Activated CD8-positive, alpha-beta memory T cell treated with anti-CD3 and anti-CD28 coated beads, Interleukin-2, amount 10 ng/mL, durations not matched to agents 7 days and 5 days (primary cell): ENCODE measurements around the gene IL18RAP. TPM values are rescaled to one million over a fixed set of nuclear protein-coding genes. Genes with fewer than 3 reads are reported as not detected.

Experiments
- ATAC-seq: fragments of 150-1000 bp; cut with Tn5 transposase; one replicate; pipeline ENCODE4 v1.10.0; 2021; ENCODE audit warnings: moderate library complexity
- CTCF ChIA-PET: fragments of 350-600 bp; sonication (Branson Sonifier 250); formaldehyde crosslinking; loops from one replicate; lab custom pipeline; 2021; ENCODE audit warnings: antibody characterized with exemption; lab: Charles Lee
- DNase-seq: peaks from one replicate; pipeline ENCODE4 v3.0.0-alpha.2; 2020
- H3K27ac Mint-ChIP-seq: one replicate; pipeline ENCODE4 v1.8.0; 2021; ENCODE audit warnings: mild to moderate bottlenecking, mixed read lengths
- H3K27me3 Mint-ChIP-seq: one replicate; pipeline ENCODE4 v1.8.0; 2021; ENCODE audit warnings: mixed read lengths
- H3K36me3 Mint-ChIP-seq: one replicate; pipeline ENCODE4 v1.8.0; 2021; ENCODE audit warnings: mild to moderate bottlenecking, mixed read lengths
- H3K4me1 Mint-ChIP-seq: one replicate; pipeline ENCODE4 v1.8.0; 2021; ENCODE audit warnings: mixed read lengths
- H3K4me3 Mint-ChIP-seq: one replicate; pipeline ENCODE4 v1.8.0; 2021; ENCODE audit warnings: mild to moderate bottlenecking, moderate library complexity, mixed read lengths
- H3K9me3 Mint-ChIP-seq: one replicate; pipeline ENCODE4 v1.8.0; 2022; ENCODE audit warnings: low read depth, mixed read lengths
- total RNA-seq, 2 experiments: library from RNA; stranded (reverse); gene quantifications; one replicate each; pipeline ENCODE4 v1.2.3, GENCODE V29; 2021

IL18RAP gene
- total RNA-seq, 2 experiments from 2014 or later = 12.3 to 14.9 TPM

DNA sequence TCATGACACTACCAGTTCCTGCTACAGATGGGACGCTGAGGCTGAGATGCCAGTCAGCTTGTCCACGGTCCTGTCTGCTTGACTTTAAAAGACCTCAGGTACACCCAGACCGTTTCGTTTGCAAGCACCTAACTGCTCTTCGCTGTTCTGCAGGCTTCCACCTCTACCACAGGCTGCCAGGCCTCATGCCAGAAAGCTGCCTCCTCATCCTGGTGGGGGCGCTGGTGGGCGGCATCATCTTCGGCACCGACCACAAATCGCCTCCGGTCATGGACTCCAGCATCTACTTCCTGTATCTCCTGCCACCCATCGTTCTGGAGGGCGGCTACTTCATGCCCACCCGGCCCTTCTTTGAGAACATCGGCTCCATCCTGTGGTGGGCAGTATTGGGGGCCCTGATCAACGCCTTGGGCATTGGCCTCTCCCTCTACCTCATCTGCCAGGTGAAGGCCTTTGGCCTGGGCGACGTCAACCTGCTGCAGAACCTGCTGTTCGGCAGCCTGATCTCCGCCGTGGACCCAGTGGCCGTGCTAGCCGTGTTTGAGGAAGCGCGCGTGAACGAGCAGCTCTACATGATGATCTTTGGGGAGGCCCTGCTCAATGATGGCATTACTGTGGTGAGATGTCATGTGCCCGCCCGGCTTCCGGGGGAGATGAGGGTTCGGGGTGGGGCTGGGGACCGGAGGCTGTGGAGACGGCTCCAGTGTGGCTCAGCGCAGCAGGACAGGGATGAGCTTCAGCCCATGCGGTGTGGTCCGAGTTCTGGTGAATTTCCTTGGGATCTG lies 55.9 kb downstream of the IL18RAP start:
- ATAC-seq = no peak
- Mint-ChIP-seq H3K4me1 (no peaks in the 10 kb centered on the region), H3K36me3 (no peaks in the 10 kb centered on the region), H3K27ac (no peak overlapping the region), H3K9me3 (no peaks in the 10 kb centered on the region), H3K27me3 (peaks cover 33% of the 10 kb centered on the region), H3K4me3 (no peak overlapping the region)
- DNase-seq = no peak
- CTCF ChIA-PET = no interaction called here

DNA sequence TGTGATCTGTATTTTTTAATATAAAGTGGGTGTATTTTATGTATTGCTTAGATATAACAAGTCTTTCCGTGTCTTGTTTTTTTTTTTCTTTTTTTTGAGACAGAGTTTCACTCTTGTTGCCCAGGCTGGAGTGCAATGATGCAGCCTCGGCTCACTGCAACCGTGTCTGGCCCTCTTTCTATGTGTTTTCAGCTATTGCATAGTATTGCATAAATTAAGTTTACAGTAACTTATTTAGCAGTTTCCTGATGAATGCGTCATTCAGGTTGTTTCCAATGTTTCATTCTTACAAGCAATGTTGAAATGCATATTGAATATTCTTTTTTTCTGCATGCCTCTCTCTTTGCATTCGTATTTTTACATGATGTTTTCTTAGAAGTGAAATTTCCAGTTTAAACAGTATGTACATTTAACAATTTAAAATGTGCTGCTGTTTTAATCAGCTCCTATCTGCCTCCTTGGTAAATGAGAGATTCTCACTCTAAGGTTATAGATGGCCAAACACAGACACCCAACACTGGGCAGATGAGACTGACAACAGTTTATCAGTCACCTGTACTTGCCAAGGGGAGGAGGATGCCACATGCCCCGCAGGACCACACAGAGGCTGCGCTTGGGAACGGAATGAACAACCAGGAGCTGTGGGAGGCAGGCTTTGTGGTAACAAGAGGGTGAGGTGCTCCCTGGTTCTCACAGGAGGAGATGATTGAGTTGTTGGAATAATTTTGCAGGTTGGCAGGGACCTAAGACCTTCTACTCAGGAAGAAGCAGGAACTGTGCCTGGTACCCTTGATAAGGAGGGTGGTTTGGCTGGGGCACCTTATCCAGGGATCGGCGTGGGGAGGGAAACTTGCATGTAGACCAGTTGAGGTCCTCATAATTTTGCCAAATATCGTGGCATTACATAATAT lies 57.6 kb downstream of the IL18RAP start:
- no peak overlapping the region for H3K4me3 Mint-ChIP-seq
- H3K9me3 Mint-ChIP-seq = no peaks in the 10 kb centered on the region
- H3K27ac Mint-ChIP-seq = no peak overlapping the region
- H3K36me3 Mint-ChIP-seq = no peaks in the 10 kb centered on the region
- H3K4me1 Mint-ChIP-seq = no peaks in the 10 kb centered on the region
- CTCF ChIA-PET = interaction anchor here (3.6 kb wide), 1 partner anchor 7 kb away, joined by 17 read pairs; the partner anchor contains the start of gene SLC9A4
- peaks cover 23% of the 10 kb centered on the region for H3K27me3 Mint-ChIP-seq
- ATAC-seq (no peak), DNase-seq (no peak)

DNA sequence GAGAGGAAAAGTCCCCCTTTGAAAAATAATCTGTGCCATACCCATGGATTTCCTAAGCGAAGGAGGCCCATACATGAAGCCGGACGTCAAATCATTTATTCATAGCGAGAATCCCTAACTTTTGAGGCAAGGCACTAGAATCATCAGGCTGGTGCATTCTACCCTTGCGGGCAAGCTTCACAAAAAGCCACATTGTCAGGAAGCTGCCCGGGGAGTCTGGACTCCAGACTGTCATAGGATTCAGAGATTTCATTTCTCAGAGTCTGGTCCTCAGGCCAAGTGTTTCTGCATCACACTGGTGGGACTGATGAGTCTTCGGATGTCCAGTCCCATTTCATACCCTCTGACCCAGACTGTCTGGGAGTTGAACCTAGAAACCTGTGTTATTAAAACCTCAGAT lies 59.0 kb downstream of the IL18RAP start:
- CTCF ChIA-PET = interaction anchor here (3.6 kb wide), 1 partner anchor 8 kb away, joined by 17 read pairs; the partner anchor contains the start of gene SLC9A4
- DNase-seq = no peak
- Mint-ChIP-seq H3K4me1 (no peaks in the 10 kb centered on the region), H3K27ac (no peak overlapping the region), H3K27me3 (peaks cover 17% of the 10 kb centered on the region), H3K36me3 (no peaks in the 10 kb centered on the region), H3K4me3 (no peak overlapping the region), H3K9me3 (no peaks in the 10 kb centered on the region)
- no peak for ATAC-seq

DNA sequence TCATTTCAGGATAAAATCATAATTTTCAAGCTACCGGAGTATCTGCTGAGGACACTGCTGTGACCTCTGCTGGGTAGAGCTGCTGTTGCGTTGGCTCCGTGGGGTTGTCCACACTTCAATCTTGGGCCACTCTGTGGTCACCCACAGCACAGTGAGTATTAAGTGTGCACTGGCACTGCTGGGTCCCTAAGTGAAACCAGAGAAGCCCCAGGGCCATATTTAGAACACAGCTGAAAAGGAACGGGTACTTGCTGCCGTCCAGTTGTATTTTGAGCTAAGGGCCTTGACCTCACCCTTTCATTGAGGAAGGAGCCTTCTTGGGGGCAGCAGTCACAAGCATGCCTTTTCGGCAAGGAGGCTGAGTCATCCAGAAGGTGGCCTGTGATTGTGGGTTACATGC lies 60.1 kb downstream of the IL18RAP start:
- Mint-ChIP-seq H3K4me1 (no peaks in the 10 kb centered on the region), H3K27ac (no peak overlapping the region), H3K4me3 (no peak overlapping the region), H3K36me3 (no peaks in the 10 kb centered on the region), H3K27me3 (peaks cover 11% of the 10 kb centered on the region), H3K9me3 (no peaks in the 10 kb centered on the region)
- DNase-seq (no peak), ATAC-seq (no peak)
- CTCF ChIA-PET = interaction anchor here (1.1 to 3.6 kb wide), 2 partner anchors 10 to 22 kb away, joined by 3 to 17 read pairs; partner anchors contain the start of gene SLC9A4

DNA sequence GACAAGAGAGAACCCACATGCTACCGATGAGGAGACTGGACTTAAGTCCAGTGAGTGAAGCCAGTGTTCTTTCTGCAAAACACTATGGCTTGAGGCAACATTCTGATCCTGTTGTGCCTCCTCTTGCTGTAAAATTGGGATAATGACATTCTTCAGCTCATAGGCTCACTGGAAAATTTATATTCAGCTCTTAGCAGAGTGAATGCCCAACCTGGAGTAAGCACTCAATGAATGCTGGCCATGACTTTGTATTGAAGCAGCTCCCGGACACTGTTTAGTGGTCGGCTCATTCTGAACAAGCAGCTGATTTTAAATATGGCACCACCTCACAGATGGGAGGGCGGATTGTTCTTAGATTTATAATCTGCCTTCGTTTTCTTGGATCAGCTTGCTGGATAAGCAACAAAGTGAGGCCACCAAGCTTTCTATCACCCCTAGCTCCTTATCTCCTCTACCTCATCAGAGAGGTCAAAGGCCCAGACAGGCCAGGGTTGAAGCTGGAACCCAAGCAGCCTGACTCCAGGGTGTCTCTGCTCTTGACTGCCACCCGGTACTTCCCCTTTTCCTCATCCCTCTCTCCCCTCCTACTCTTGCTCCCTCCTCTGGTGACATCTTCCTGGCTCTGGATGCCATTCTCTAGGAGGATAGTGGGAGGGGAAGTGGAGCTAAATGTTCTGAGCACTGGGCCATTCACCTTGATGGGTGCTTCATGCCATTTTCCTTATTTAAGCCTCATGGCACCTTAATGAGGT lies 61.5 kb downstream of the IL18RAP start:
- no peak overlapping the region for H3K4me3 Mint-ChIP-seq
- H3K9me3 Mint-ChIP-seq = no peaks in the 10 kb centered on the region
- H3K4me1 Mint-ChIP-seq = peaks cover 6% of the 10 kb centered on the region
- no peaks in the 10 kb centered on the region for H3K36me3 Mint-ChIP-seq
- CTCF ChIA-PET = interaction anchor here (3.6 kb wide), 1 partner anchor 11 kb away, joined by 17 read pairs; the partner anchor contains the start of gene SLC9A4
- H3K27ac Mint-ChIP-seq = no peak overlapping the region
- DNase-seq (no peak), ATAC-seq (no peak)
- peaks cover 9% of the 10 kb centered on the region for H3K27me3 Mint-ChIP-seq

DNA sequence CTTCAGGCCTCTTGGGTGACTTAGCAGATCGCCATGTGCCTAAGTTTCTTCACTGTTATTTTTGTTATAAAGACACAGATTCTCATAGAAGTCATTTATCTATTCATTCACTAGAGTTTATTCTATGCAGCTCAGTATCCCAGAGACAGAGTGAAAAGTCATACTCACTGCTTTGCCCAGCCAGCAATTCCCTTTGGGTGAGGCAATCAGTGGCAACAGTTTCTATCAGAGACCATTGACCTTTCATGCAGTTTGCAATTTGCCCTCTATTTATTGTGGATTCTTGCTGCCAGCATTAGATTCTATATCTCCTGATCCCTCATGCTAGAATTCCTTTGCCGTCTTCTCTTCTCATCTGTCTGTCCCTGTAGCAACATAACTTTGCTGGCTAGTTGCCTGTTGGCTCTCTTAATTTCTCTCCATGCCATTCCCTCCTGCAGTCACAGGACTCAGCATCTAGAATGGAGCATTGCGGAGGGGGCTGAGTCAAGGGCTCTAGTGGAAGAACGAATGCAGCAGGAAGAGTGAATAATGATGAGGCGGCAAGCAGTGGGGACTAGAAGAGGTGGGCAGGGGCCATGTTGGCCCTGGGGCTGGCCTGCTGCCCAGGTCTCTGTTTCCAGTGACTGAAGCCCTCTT lies 62.3 kb downstream of the IL18RAP start:
- Mint-ChIP-seq H3K4me3 (no peak overlapping the region), H3K4me1 (peaks cover 11% of the 10 kb centered on the region), H3K27me3 (peaks cover 15% of the 10 kb centered on the region), H3K27ac (no peak overlapping the region), H3K9me3 (no peaks in the 10 kb centered on the region), H3K36me3 (no peaks in the 10 kb centered on the region)
- no peak for ATAC-seq
- no peak for DNase-seq
- CTCF ChIA-PET = no interaction called here

DNA sequence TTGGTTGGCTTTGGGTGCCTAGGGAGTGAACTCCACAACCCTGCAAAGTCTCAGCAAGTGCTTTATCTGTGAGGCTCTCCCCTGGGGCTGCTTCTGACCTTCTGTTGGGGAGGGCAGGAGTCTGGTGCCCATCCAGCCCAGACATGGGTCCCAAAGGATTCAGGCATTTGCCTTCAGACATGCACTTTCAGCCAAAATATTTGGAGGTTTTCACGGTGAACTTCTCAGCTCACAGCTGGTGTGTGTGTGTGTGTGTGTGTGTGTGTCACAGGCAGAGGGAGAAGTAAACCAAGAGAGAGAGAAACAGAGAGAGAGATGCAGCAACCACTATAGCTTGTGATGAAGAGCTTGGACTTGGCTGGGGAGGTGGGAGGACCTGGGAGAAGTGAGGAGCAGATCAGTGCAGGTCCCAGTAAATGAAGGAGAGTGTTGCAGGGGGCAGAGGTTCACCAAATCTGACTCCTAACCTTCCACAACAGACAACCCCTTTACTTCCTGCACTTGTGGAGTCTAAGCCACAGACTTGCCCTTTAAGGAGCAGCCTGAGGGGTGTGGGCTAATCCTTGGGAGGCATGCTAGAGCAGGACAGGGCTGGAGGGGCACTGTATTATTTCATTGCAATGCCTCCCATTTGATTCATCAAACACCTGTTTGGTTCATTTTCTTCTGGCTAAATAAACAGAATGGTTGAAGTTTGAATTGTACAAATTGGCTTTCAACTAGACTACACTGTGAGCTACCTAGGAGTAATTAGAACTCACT lies 64.2 kb downstream of the IL18RAP start:
- DNase-seq = no peak
- Mint-ChIP-seq H3K4me1 (peaks cover 11% of the 10 kb centered on the region), H3K27ac (no peak overlapping the region), H3K4me3 (no peak overlapping the region), H3K9me3 (no peaks in the 10 kb centered on the region), H3K36me3 (no peaks in the 10 kb centered on the region), H3K27me3 (peaks cover 15% of the 10 kb centered on the region)
- no peak for ATAC-seq
- CTCF ChIA-PET = interaction anchor here (0.7 kb wide), 1 partner anchor 13 kb away, joined by 3 read pairs; the partner anchor contains the start of gene SLC9A4

DNA sequence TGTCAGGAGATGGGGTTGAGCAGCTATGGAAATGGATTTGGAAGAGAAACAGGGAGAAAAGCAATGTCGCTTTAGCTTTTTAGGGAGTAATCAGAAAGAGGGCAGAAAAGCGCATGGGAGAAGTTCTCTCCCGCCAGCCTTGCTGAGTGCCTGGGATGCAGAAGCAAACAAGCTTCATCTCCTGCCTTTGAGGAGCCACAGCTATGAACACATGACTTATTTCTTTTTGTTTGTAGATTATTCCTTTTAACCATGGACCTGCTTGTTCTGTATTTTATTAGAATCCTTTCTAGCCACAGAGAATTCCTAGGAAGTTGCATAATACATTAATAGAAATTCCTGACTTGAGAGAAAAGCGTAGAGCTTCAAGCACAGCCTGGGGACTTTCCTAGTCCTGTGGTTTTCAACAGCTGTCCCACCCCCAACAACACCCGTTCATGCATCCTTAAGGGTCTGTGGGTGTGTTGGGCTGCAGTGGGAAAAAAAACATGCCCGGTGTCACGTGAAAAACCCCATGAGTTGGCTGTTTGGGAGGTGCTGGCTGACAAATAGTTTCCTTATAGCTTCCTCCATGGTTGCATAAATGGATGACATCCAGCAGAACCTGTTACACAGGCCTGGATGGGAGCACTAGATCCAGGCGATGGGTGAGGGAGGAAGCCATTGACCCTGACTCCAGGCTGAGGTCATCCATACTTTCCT lies 65.0 kb downstream of the IL18RAP start:
- Mint-ChIP-seq H3K4me1 (peaks cover 11% of the 10 kb centered on the region), H3K27me3 (peaks cover 15% of the 10 kb centered on the region), H3K27ac (no peak overlapping the region), H3K9me3 (no peaks in the 10 kb centered on the region), H3K4me3 (no peak overlapping the region), H3K36me3 (no peaks in the 10 kb centered on the region)
- DNase-seq (no peak), ATAC-seq (no peak)
- CTCF ChIA-PET = interaction anchor here (0.7 kb wide), 1 partner anchor 14 kb away, joined by 3 read pairs; the partner anchor contains the start of gene SLC9A4

DNA sequence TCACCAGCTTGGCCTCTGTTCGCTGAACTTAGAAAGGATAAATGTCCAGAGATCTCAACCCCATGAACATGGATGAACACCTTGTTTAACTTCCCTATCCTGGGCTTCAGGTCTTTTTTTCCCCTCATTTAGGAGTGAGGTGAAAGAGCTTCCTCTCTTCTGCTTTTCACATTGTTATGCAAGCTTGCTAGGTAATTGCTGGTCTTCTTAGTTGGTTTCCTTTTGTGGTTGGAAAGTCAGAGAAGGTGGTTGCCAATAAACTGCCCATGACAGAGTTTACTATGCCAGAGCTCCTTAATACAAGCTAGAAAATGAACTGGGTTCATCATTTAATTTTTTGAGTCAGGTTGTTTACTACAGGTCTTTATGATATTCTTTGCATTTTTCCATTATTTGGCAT lies 66.7 kb downstream of the IL18RAP start:
- Mint-ChIP-seq H3K27me3 (peaks cover 15% of the 10 kb centered on the region), H3K9me3 (no peaks in the 10 kb centered on the region), H3K4me3 (no peak overlapping the region), H3K4me1 (peaks cover 11% of the 10 kb centered on the region), H3K36me3 (no peaks in the 10 kb centered on the region), H3K27ac (no peak overlapping the region)
- peak; percentile 23 for ATAC-seq
- no peak for DNase-seq
- CTCF ChIA-PET = interaction anchor here (2.8 kb wide), 1 partner anchor 17 kb away, joined by 11 read pairs; the partner anchor contains the start of gene SLC9A4

DNA sequence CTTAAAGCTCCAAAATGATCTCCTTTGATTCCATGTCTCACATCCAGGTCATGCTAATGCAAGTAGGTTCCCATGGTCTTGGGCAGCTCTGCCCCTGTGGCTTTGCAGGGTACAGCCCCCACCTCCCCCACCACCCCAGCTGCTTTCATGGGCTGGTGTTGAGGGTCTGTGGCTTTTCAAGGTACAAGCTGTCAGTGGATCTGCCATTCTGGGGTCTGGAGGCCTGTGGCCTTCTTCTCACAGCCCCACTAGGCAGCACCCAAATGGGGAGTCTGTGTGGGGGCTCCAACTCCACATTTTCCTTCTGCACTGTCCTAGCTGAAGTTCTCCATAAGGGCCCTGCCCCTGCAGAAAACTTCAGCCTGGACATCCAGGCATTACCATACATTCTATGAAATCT lies 69.0 kb downstream of the IL18RAP start:
- no peaks in the 10 kb centered on the region for H3K9me3 Mint-ChIP-seq
- CTCF ChIA-PET = no interaction called here
- no peak overlapping the region for H3K27ac Mint-ChIP-seq
- H3K36me3 Mint-ChIP-seq = no peaks in the 10 kb centered on the region
- DNase-seq (no peak), ATAC-seq (no peak)
- peaks cover 27% of the 10 kb centered on the region for H3K27me3 Mint-ChIP-seq
- peaks cover 11% of the 10 kb centered on the region for H3K4me1 Mint-ChIP-seq
- no peak overlapping the region for H3K4me3 Mint-ChIP-seq

DNA sequence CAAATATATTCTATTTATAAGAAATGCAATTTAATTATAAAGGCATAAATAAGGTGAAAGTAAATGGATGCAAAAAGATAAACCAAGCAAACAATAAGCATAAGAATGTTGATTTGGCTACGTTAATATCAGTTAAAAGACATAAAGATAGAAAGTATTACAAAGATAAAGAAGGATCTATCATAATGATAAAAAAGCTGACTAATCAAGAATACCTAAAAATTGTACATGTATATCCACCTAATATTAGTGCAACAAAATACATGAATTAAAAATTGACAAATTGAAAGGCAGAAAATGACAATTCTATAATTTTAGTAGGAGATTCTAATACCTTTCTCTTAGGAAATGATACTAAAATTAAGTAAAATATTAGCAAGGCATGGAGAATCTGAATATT lies 71.6 kb downstream of the IL18RAP start:
- no peaks in the 10 kb centered on the region for H3K9me3 Mint-ChIP-seq
- H3K27me3 Mint-ChIP-seq = peaks cover 34% of the 10 kb centered on the region
- H3K36me3 Mint-ChIP-seq = no peaks in the 10 kb centered on the region
- ATAC-seq (no peak), DNase-seq (no peak)
- H3K4me1 Mint-ChIP-seq = peaks cover 5% of the 10 kb centered on the region
- CTCF ChIA-PET = no interaction called here
- H3K4me3 Mint-ChIP-seq = no peak overlapping the region
- H3K27ac Mint-ChIP-seq = no peak overlapping the region
